HCT116 (cell line): ENCODE measurements around the gene UBALD2. TPM values are rescaled to one million over a fixed set of nuclear protein-coding genes. Genes with fewer than 3 reads are reported as not detected.
A peak's percentile ranks its signal among the peaks of the same experiment; 100 is the strongest.

ENCODE experiments used
- ATAC-seq: fragments of 200-7000 bp; cut with Tn5 transposase; 2 replicates; pipeline ENCODE4 v1.9.1; 2020; ENCODE audit warnings: mild to moderate bottlenecking, moderate library complexity
- BruUV-seq: library from RNA; stranded (reverse); fragments of 400-500 nt; replicated peaks from 2 replicates; lab custom pipeline; 2021; lab: Mats Ljungman, UMichigan
- CTCF ChIA-PET: fragments of 300-600 bp; sonication (Branson Sonifier 250); formaldehyde crosslinking; loops from one replicate; lab custom pipeline; 2021; ENCODE audit warnings: antibody characterized with exemption; lab: Charles Lee
- POLR2A ChIA-PET: fragments of 300-600, 350-600 bp; sonication (Branson Sonifier 250); formaldehyde crosslinking; loops from one replicate; lab custom pipeline; 2021; ENCODE audit warnings: antibody characterized with exemption; lab: Charles Lee
- RAD21 ChIA-PET, 2 experiments: fragments of 300-600 bp; sonication (Branson Sonifier 250); formaldehyde crosslinking; loops; one replicate each; lab custom pipeline; 2023; ENCODE audit warnings: low total read pairs in 2 of 2; ENCODE audit not compliant: uncharacterized antibody in 2 of 2, unreplicated experiment in 2 of 2, low non-redundant PET in 1 of 2; lab: Charles Lee
- DNase-seq: peaks from one replicate; pipeline ENCODE4 v3.0.0-alpha.2; 2010; ENCODE audit warnings: low read depth, low spot score
- H2AFZ ChIP-seq: fragments of 200-600 bp; shearing (Covaris generic), sonication (generic); 2 replicates; pipeline ENCODE4 v1.6.1; 2017; ENCODE audit warnings: low read depth, mixed run types, mixed read lengths, antibody characterized with exemption, low read length; ENCODE audit not compliant: poor library complexity, severe bottlenecking
- H3K27ac ChIP-seq: 2 replicates; pipeline ENCODE4 v1.5.1; 2012; ENCODE audit warnings: low read depth, low read length
- H3K27me3 ChIP-seq: fragments of 200-600 bp; sonication (generic); 2 replicates; pipeline ENCODE4 v1.6.1; 2016; ENCODE audit warnings: mixed run types, low read length, mixed read lengths; ENCODE audit not compliant: insufficient read depth
- H3K36me3 ChIP-seq, 2 experiments: fragments of 200-500 bp in 1 of 2; fragments of 200-600 bp in 1 of 2; sonication (Bioruptor generic) in 1 of 2; sonication (generic) in 1 of 2; 2 replicates each; pipeline versions ENCODE4 v1.5.1 to v1.6.1; 2014 to 2016; ENCODE audit warnings: low read length in 2 of 2, inconsistent platforms in 1 of 2, mixed read lengths in 1 of 2, mixed run types in 1 of 2; ENCODE audit not compliant: insufficient read depth in 2 of 2, control insufficient read depth in 1 of 2
- H3K4me1 ChIP-seq, 2 experiments: fragments of 200-600 bp in 1 of 2; sonication (generic) in 1 of 2; 2 replicates each; pipeline versions ENCODE4 v1.5.1 to v1.6.1; 2012 to 2017; ENCODE audit warnings: low read length in 2 of 2, inconsistent platforms in 1 of 2, mild to moderate bottlenecking in 1 of 2, mixed read lengths in 1 of 2, mixed run types in 1 of 2, moderate library complexity in 1 of 2; ENCODE audit not compliant: insufficient read depth in 2 of 2, control insufficient read depth in 1 of 2
- H3K4me2 ChIP-seq: fragments of 200-600 bp; sonication (generic); 2 replicates; pipeline ENCODE4 v1.6.1; 2017; ENCODE audit warnings: mixed run types, low read length, mixed read lengths
- H3K4me3 ChIP-seq, 2 experiments: fragments of 200-600 bp in 1 of 2; sonication (generic) in 1 of 2; replicated peaks in 1 of 2; 2 replicates each; pipeline ENCODE4 v1.5.1; 2011 to 2016; ENCODE audit warnings: low read length in 2 of 2, control low read depth in 1 of 2, low read depth in 1 of 2, mild to moderate bottlenecking in 1 of 2, mixed read lengths in 1 of 2, mixed run types in 1 of 2
- H3K79me2 ChIP-seq: fragments of 200-600 bp; sonication (generic); 2 replicates; pipeline ENCODE4 v1.6.1; 2017; ENCODE audit warnings: mild to moderate bottlenecking, mixed run types, low read length, moderate library complexity, mixed read lengths; ENCODE audit not compliant: insufficient read depth
- H3K9ac ChIP-seq: fragments of 200-600 bp; sonication (generic); 2 replicates; pipeline ENCODE4 v1.6.1; 2016; ENCODE audit warnings: low read length, mixed read lengths
- H3K9me2 ChIP-seq: fragments of 200-600 bp; sonication (generic), shearing (Covaris generic); 2 replicates; pipeline ENCODE4 v1.6.1; 2017; ENCODE audit warnings: mixed run types, mild to moderate bottlenecking, moderate library complexity; ENCODE audit not compliant: insufficient read depth
- H3K9me3 ChIP-seq, 2 experiments: fragments of 200-500 bp in 1 of 2; fragments of 200-600 bp in 1 of 2; sonication (Bioruptor generic) in 1 of 2; sonication (generic) in 1 of 2; 2 replicates each; pipeline ENCODE4 v1.6.1; 2014 to 2017; ENCODE audit warnings: low read length in 2 of 2, mixed read lengths in 2 of 2, inconsistent platforms in 1 of 2, low read depth in 1 of 2, mild to moderate bottlenecking in 1 of 2, mixed run types in 1 of 2, moderate library complexity in 1 of 2; ENCODE audit not compliant: control insufficient read depth in 1 of 2, insufficient read depth in 1 of 2
- H4K20me1 ChIP-seq: fragments of 200-600 bp; sonication (generic), shearing (Covaris generic); 2 replicates; pipeline ENCODE4 v1.6.1; 2017; ENCODE audit warnings: mixed run types, mild to moderate bottlenecking, moderate library complexity; ENCODE audit not compliant: insufficient read depth
- CBX3 ChIP-seq: IDR thresholded peaks from 2 replicates; pipeline ENCODE4 v1.6.1; 2012; ENCODE audit warnings: low read depth
- CTCF ChIP-seq, 3 experiments: fragments of 200-600 bp in 1 of 3; sonication (generic) in 1 of 3; IDR thresholded peaks in 2 of 3; conservative IDR thresholded peaks in 1 of 3; 2 replicates each; pipeline ENCODE4 v1.5.1; 2012 to 2017; ENCODE audit warnings: low read depth in 2 of 3, low read length in 2 of 3, antibody characterized with exemption in 1 of 3, borderline replicate concordance in 1 of 3, control low read depth in 1 of 3, mild to moderate bottlenecking in 1 of 3, mixed read lengths in 1 of 3, mixed run types in 1 of 3, moderate library complexity in 1 of 3; ENCODE audit not compliant: insufficient read depth in 1 of 3
- RAD21 ChIP-seq: IDR thresholded peaks from 2 replicates; pipeline ENCODE4 v1.6.1; 2012; ENCODE audit warnings: low read depth, mild to moderate bottlenecking
- intact Hi-C: fragments of 100-400 bp; cut with micrococcal nuclease; formaldehyde crosslinking; loops from 2 replicates; pipeline ENCODE4 v1.10.0; 2022
- total RNA-seq: library from RNA; stranded (reverse); gene quantifications from one replicate; pipeline ENCODE4 v1.2.1, GENCODE V29; 2021; ENCODE audit not compliant: unreplicated experiment

The UBALD2 gene
- total RNA-seq, 1 experiment from 2014 or later, result 94.3 TPM

- ChIA-PET CTCF (interaction anchor here (0.6 to 5.1 kb wide), 39 partner anchors 8 to 374 kb away, joined by 3 to 132 read pairs (median 5); partner anchors contain the start of genes CDK3, EVPL, EXOC7 and MRPL38), POLR2A (interaction anchor here (0.9 to 2.2 kb wide), 2 partner anchors 153 to 158 kb away, joined by 3 to 5 read pairs; no protein-coding TSS in a partner anchor), RAD21 (interaction anchor here (0.6 to 1.8 kb wide), 15 partner anchors 14 to 269 kb away, joined by 3 to 8 read pairs (median 3); partner anchors contain the start of gene UBALD2 (in 1 of the 2))
- Histone ChIP-seq H3K27ac (no peak overlapping the region; the same call in 1 of the 2 replicates), H3K9me2 (no peaks in the 10 kb centered on the region), H3K4me2 (0 out of 2 replicates have a peak overlapping the region, but pooled peaks have one; percentile 7), H3K9ac (no peak overlapping the region), H3K36me3 (no peaks in the 10 kb centered on the region), H3K79me2 (no peaks in the 10 kb centered on the region), H3K4me3 (no peak overlapping the region), H3K9me3 (no peaks in the 10 kb centered on the region), H4K20me1 (no peaks in the 10 kb centered on the region), H2AFZ (no peak overlapping the region), H3K27me3 (no peaks in the 10 kb centered on the region), H3K4me1 (peaks cover 0 to 15% of the 10 kb centered on the region in 2 experiments; a peak in 2 of 4 replicates)
- BruUV-seq, result no TSS peak
- DNase-seq, result peak; percentile 62
- TF ChIP-seq CBX3 (no peak), CTCF (IDR thresholded peaks at IDR 0.05 in 2 of 3, conservative IDR thresholded peaks at IDR 0.05 in 1 of 3; ENCODE audit: borderline replicate concordance in 1 of 3, insufficient read depth in 1 of 3, low read depth in 2 of 3, low read length in 2 of 3) (peak; percentile 98 to 100 (median 98)), RAD21 (peak; percentile 100)
- peak; percentile 98 for ATAC-seq
- intact Hi-C loops, result loop anchor here (1.0 to 5.0 kb wide), 5 partner anchors 97 to 374 kb away; partner anchors contain the start of gene EVPL
Measured at GRCh38 chr17:76278952-76279741, 14.0 kb downstream of the UBALD2 start.
